Activated CD8-positive, alpha-beta memory T cell treated with anti-CD3 and anti-CD28 coated beads, Interleukin-2, amount 10 ng/mL, durations not matched to agents 7 days and 5 days (primary cell): ENCODE data around the gene SLC66A2. TPM values are rescaled to one million over a fixed set of nuclear protein-coding genes. Genes with fewer than 3 reads are reported as not detected.
"Not testable (repeated sequence)": the region's sequence is repeated elsewhere in the genome, so short reads cannot be mapped to it uniquely, and the experiment has no call there.

Experiments used
- ATAC-seq: fragments of 150-1000 bp; cut with Tn5 transposase; one replicate; pipeline ENCODE4 v1.10.0; 2021; ENCODE audit warnings: moderate library complexity
- CTCF ChIA-PET: fragments of 350-600 bp; sonication (Branson Sonifier 250); formaldehyde crosslinking; loops from one replicate; lab custom pipeline; 2021; ENCODE audit warnings: antibody characterized with exemption; lab: Charles Lee
- DNase-seq: peaks from one replicate; pipeline ENCODE4 v3.0.0-alpha.2; 2020
- H3K27ac Mint-ChIP-seq: one replicate; pipeline ENCODE4 v1.8.0; 2021; ENCODE audit warnings: mild to moderate bottlenecking, mixed read lengths
- H3K27me3 Mint-ChIP-seq: one replicate; pipeline ENCODE4 v1.8.0; 2021; ENCODE audit warnings: mixed read lengths
- H3K36me3 Mint-ChIP-seq: one replicate; pipeline ENCODE4 v1.8.0; 2021; ENCODE audit warnings: mild to moderate bottlenecking, mixed read lengths
- H3K4me1 Mint-ChIP-seq: one replicate; pipeline ENCODE4 v1.8.0; 2021; ENCODE audit warnings: mixed read lengths
- H3K4me3 Mint-ChIP-seq: one replicate; pipeline ENCODE4 v1.8.0; 2021; ENCODE audit warnings: mild to moderate bottlenecking, moderate library complexity, mixed read lengths
- H3K9me3 Mint-ChIP-seq: one replicate; pipeline ENCODE4 v1.8.0; 2022; ENCODE audit warnings: low read depth, mixed read lengths
- total RNA-seq, 2 experiments: library from RNA; stranded (reverse); gene quantifications; one replicate each; pipeline ENCODE4 v1.2.3, GENCODE V29; 2021

The SLC66A2 gene
- total RNA-seq = 10 to 100 TPM; 23.4 TPM

GRCh38 chr18:79951545-79952455 is at the start of gene SLC66A2:
Gene SLC66A2, minus strand, starts transcription at chr18:79951653. Its CDS starts 727 bp downstream, at chr18:79950926.
- Mint-ChIP-seq H3K4me1 (peaks cover 26% of the 10 kb centered on the region), H3K9me3 (no peaks in the 10 kb centered on the region), H3K27me3 (peaks cover 13% of the 10 kb centered on the region), H3K36me3 (peaks cover 3% of the 10 kb centered on the region), H3K27ac (peak within 1 kb of the TSS; percentile 0), H3K4me3 (peak within 1 kb of the TSS; percentile 66)
- CTCF ChIA-PET = interaction anchor here (0.7 to 1.5 kb wide), 4 partner anchors 10 to 251 kb away, joined by 3 to 5 read pairs (median 4); no protein-coding TSS in a partner anchor
- peak; percentile 93 for DNase-seq
- ATAC-seq = peak; percentile 93

- Mint-ChIP-seq H3K36me3 (peaks cover 7% of the 10 kb centered on the region), H3K27me3 (no peaks in the 10 kb centered on the region), H3K4me1 (no peaks in the 10 kb centered on the region), H3K9me3 (peaks cover 10% of the 10 kb centered on the region), H3K27ac (no peak overlapping the region), H3K4me3 (no peak overlapping the region)
- CTCF ChIA-PET = no interaction called here
- no peak for ATAC-seq
- no peak for DNase-seq
These were observed 49.4 kb upstream of the SLC66A2 start for GRCh38 chr18:80000877-80001276.

DNA sequence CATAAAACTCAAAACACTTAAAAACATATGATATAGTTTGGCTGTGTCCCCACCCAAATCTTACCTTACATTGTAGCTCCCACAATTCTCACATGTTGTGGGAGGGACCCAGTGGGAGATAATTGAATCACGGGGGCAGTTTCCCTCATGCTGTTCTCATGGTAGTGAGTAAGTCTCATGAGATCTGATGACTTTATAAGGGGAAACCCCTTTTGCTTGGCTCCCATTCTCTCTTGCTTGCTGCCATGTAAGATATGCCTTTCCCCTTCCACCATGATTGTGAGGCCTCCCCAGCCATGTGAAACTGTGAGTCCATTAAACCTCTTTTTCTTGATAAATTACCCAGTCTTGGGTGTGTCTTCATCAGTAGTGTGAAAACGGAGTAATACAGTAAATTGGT is 48.2 kb upstream of the SLC66A2 start:
- not testable (repeated sequence) for ATAC-seq, H3K4me1 Mint-ChIP-seq

GRCh38 chr18:79991494-79991893 is 40.0 kb upstream of the SLC66A2 start:
- peaks cover 2% of the 10 kb centered on the region for H3K36me3 Mint-ChIP-seq
- ATAC-seq (no peak), DNase-seq (no peak)
- H3K4me3 Mint-ChIP-seq = no peak overlapping the region
- H3K9me3 Mint-ChIP-seq = no peaks in the 10 kb centered on the region
- H3K27me3 Mint-ChIP-seq = no peaks in the 10 kb centered on the region
- CTCF ChIA-PET = no interaction called here
- no peak overlapping the region for H3K27ac Mint-ChIP-seq
- peaks cover 14% of the 10 kb centered on the region for H3K4me1 Mint-ChIP-seq

More for the DNA sequence above, 48.2 kb upstream of the SLC66A2 start:
- H3K9me3 Mint-ChIP-seq, H3K4me3 Mint-ChIP-seq, H3K27ac Mint-ChIP-seq, CTCF ChIA-PET, H3K27me3 Mint-ChIP-seq, DNase-seq, H3K36me3 Mint-ChIP-seq: not testable (repeated sequence)

- Mint-ChIP-seq H3K9me3 (no peaks in the 10 kb centered on the region), H3K4me3 (peak overlapping the region; percentile 87), H3K36me3 (peaks cover 15% of the 10 kb centered on the region), H3K27ac (peak overlapping the region; percentile 93), H3K4me1 (peaks cover 33% of the 10 kb centered on the region), H3K27me3 (no peaks in the 10 kb centered on the region)
- CTCF ChIA-PET = interaction anchor here (0.7 to 7.2 kb wide), 5 partner anchors 22 to 309 kb away, joined by 3 to 47 read pairs (median 4); partner anchors contain the start of gene HSBP1L1
- no peak for DNase-seq
- no peak for ATAC-seq
These were observed 37.7 kb upstream of the SLC66A2 start for GRCh38 chr18:79989195-79989497.

GRCh38 chr18:79988451-79989194 is 37.2 kb upstream of the SLC66A2 start, which contains the start of gene TXNL4A:
Gene TXNL4A, minus strand, starts transcription at chr18:79988563. Its CDS starts 171 bp downstream, at chr18:79988392.
- peak; percentile 89 for DNase-seq
- Mint-ChIP-seq H3K36me3 (peaks cover 20% of the 10 kb centered on the region), H3K4me3 (peak within 1 kb of the TSS; percentile 87), H3K9me3 (no peaks in the 10 kb centered on the region), H3K4me1 (peaks cover 38% of the 10 kb centered on the region), H3K27ac (peak within 1 kb of the TSS; percentile 93), H3K27me3 (no peaks in the 10 kb centered on the region)
- CTCF ChIA-PET = interaction anchor here (0.6 to 7.2 kb wide), 7 partner anchors 21 to 308 kb away, joined by 3 to 47 read pairs (median 3); partner anchors contain the start of gene HSBP1L1
- peak; percentile 94 for ATAC-seq

GRCh38 chr18:79988071-79988450 is 36.6 kb upstream of the SLC66A2 start:
- peaks cover 43% of the 10 kb centered on the region for H3K4me1 Mint-ChIP-seq
- DNase-seq (peak; percentile 77), ATAC-seq (peak; percentile 79)
- H3K4me3 Mint-ChIP-seq = peak overlapping the region; percentile 87
- H3K27ac Mint-ChIP-seq = peak overlapping the region; percentile 80
- no peaks in the 10 kb centered on the region for H3K9me3 Mint-ChIP-seq
- H3K27me3 Mint-ChIP-seq = no peaks in the 10 kb centered on the region
- CTCF ChIA-PET = interaction anchor here (0.6 to 7.2 kb wide), 6 partner anchors 11 to 308 kb away, joined by 3 to 47 read pairs (median 4); partner anchors contain the start of gene HSBP1L1
- peaks cover 24% of the 10 kb centered on the region for H3K36me3 Mint-ChIP-seq

DNA sequence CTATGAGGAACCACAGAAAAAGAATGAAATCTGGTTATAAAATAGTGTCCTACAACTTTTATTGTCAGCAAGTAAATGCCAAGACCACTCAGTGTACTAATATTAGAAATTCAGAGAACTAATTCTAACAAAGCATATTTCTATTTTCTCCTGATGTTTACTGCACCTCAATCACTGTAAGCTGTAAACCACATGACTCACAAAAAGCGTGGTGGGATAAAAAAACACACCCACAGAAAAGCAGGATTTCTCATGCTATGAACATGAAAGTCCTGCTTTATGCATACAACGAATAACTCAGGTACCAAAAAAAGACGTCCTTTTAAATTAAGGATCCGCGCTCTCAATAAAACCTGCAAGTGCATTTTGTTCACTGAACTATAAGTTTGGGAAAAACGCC is 36.1 kb upstream of the SLC66A2 start:
- CTCF ChIA-PET = interaction anchor here (0.8 to 7.2 kb wide), 6 partner anchors 11 to 307 kb away, joined by 3 to 47 read pairs (median 4); partner anchors contain the start of gene HSBP1L1
- ATAC-seq (no peak), DNase-seq (no peak)
- peak overlapping the region; percentile 80 for H3K27ac Mint-ChIP-seq
- H3K4me1 Mint-ChIP-seq = peaks cover 48% of the 10 kb centered on the region
- peaks cover 26% of the 10 kb centered on the region for H3K36me3 Mint-ChIP-seq
- peak overlapping the region; percentile 87 for H3K4me3 Mint-ChIP-seq
- no peaks in the 10 kb centered on the region for H3K27me3 Mint-ChIP-seq
- no peaks in the 10 kb centered on the region for H3K9me3 Mint-ChIP-seq

DNA sequence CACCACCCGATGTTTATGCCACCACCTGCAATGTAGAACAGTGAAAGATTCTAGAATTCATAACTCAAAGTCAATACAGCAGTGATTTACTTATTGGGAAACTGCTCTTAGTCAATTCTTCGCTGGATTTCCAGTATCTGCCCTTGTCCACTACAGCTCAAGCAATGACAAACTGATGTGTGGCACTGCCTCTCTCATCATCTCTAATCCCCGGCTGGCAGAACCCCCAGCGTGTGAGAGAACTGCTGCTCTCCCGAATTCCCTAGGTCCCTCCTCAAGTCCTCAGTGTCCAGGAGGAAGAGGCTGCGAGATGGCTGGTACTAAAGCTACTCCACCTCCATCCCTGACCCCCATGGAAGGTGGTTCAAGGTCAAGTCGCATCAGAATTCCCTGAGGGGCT is 35.3 kb upstream of the SLC66A2 start:
- Mint-ChIP-seq H3K36me3 (peaks cover 34% of the 10 kb centered on the region), H3K27me3 (no peaks in the 10 kb centered on the region), H3K27ac (peak overlapping the region; percentile 56), H3K4me1 (peaks cover 57% of the 10 kb centered on the region), H3K4me3 (peak overlapping the region; percentile 87), H3K9me3 (no peaks in the 10 kb centered on the region)
- DNase-seq (no peak), ATAC-seq (no peak)
- CTCF ChIA-PET = interaction anchor here (1.7 to 7.2 kb wide), 3 partner anchors 10 to 164 kb away, joined by 3 to 47 read pairs (median 4); partner anchors contain the start of gene HSBP1L1

- H3K4me1 Mint-ChIP-seq = peaks cover 67% of the 10 kb centered on the region
- no peaks in the 10 kb centered on the region for H3K9me3 Mint-ChIP-seq
- H3K27me3 Mint-ChIP-seq = no peaks in the 10 kb centered on the region
- H3K36me3 Mint-ChIP-seq = peaks cover 37% of the 10 kb centered on the region
- no peak overlapping the region for H3K4me3 Mint-ChIP-seq
- CTCF ChIA-PET = interaction anchor here (0.7 to 7.2 kb wide), 3 partner anchors 15 to 41 kb away, joined by 3 to 47 read pairs (median 3); partner anchors contain the start of gene HSBP1L1
- ATAC-seq (no peak), DNase-seq (no peak)
- H3K27ac Mint-ChIP-seq = no peak overlapping the region
These were observed 33.7 kb upstream of the SLC66A2 start for GRCh38 chr18:79985172-79985571.

DNA sequence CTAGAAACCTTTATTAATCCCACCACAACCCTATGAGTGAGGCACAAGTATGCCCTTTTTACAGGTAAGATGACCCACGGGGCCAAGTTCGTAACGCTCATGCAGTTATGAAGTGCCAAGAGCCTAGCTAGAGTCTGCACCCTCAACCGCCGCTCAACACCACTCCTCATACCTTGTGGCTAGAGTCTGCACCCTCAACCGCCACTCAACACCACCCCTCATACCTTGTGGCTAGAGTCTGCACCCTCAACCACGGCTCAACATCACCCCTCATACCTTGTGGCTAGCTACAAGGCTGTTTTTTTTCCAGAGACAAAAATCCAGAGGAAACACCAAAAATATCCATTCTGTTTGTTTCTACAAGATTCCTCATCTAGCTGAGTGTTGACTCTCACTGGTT is 32.3 kb upstream of the SLC66A2 start:
- DNase-seq (peak; percentile 74), ATAC-seq (peak; percentile 12)
- no peaks in the 10 kb centered on the region for H3K27me3 Mint-ChIP-seq
- CTCF ChIA-PET = interaction anchor here (1.5 to 7.2 kb wide), 5 partner anchors 16 to 172 kb away, joined by 5 to 47 read pairs (median 6); partner anchors contain the start of genes HSBP1L1, RBFA and SLC66A2
- peaks cover 44% of the 10 kb centered on the region for H3K36me3 Mint-ChIP-seq
- peak overlapping the region; percentile 82 for H3K27ac Mint-ChIP-seq
- peak overlapping the region; percentile 63 for H3K4me3 Mint-ChIP-seq
- no peaks in the 10 kb centered on the region for H3K9me3 Mint-ChIP-seq
- H3K4me1 Mint-ChIP-seq = peaks cover 71% of the 10 kb centered on the region

GRCh38 chr18:79983253-79983652 is 31.8 kb upstream of the SLC66A2 start:
- peaks cover 44% of the 10 kb centered on the region for H3K36me3 Mint-ChIP-seq
- peak overlapping the region; percentile 56 for H3K4me3 Mint-ChIP-seq
- no peaks in the 10 kb centered on the region for H3K9me3 Mint-ChIP-seq
- H3K27me3 Mint-ChIP-seq = no peaks in the 10 kb centered on the region
- peaks cover 71% of the 10 kb centered on the region for H3K4me1 Mint-ChIP-seq
- DNase-seq (no peak), ATAC-seq (no peak)
- peak overlapping the region; percentile 82 for H3K27ac Mint-ChIP-seq
- CTCF ChIA-PET = interaction anchor here (0.8 to 7.2 kb wide), 7 partner anchors 15 to 172 kb away, joined by 3 to 47 read pairs (median 5); partner anchors contain the start of genes HSBP1L1, RBFA and SLC66A2
